Right renal pelvis (tissue), 4 donors: ENCODE measurements around the gene RAB22A. TPM values are rescaled to one million over a fixed set of nuclear protein-coding genes. Genes with fewer than 3 reads are reported as not detected.

Source experiments
- DNase-seq, 4 donors: peaks; one replicate each; pipeline ENCODE4 v3.0.0-alpha.2; 2013; ENCODE audit warnings: low read depth in 4 of 4, low spot score in 3 of 4, missing footprints in 1 of 4
- polyA plus RNA-seq, 4 donors: library from polyadenylated mRNA; unstranded; fragments of 120-200 nt; gene quantifications; one replicate each; pipeline ENCODE4 v1.2.1, GENCODE V29; 2013; ENCODE audit not compliant: insufficient read length in 4 of 4

Gene RAB22A
- polyA plus RNA-seq, 4 donors: 16.9 to 22.1 (median 19.7) TPM

GRCh38 chr20:58297394-58297793, 12.1 kb upstream of the RAB22A start:
- no peak for DNase-seq

GRCh38 chr20:58300321-58300720, 9.2 kb upstream of the RAB22A start:
- no peak for DNase-seq

- no peak for DNase-seq
Measured at GRCh38 chr20:58303547-58303946, 6.0 kb upstream of the RAB22A start.

- no peak for DNase-seq
Measured at GRCh38 chr20:58305061-58305460, 4.5 kb upstream of the RAB22A start.

GRCh38 chr20:58306421-58307261, 2.9 kb upstream of the RAB22A start:
- DNase-seq: no peak

GRCh38 chr20:58307270-58307669, 2.2 kb upstream of the RAB22A start:
- DNase-seq: no peak

GRCh38 chr20:58308290-58308679, 1.2 kb upstream of the RAB22A start:
- no peak for DNase-seq

GRCh38 chr20:58308680-58309527, 611 bp upstream of the RAB22A start:
- peak in 1 of 4 donors; percentile 39 for DNase-seq

- no peak for DNase-seq
Measured at GRCh38 chr20:58310291-58310782, 822 bp downstream of the RAB22A start.

GRCh38 chr20:58312836-58313235, 3.3 kb downstream of the RAB22A start:
- no peak for DNase-seq

- no peak for DNase-seq
Measured at GRCh38 chr20:58313396-58313795, 3.9 kb downstream of the RAB22A start.

- DNase-seq: no peak
Measured at GRCh38 chr20:58321205-58321604, 11.7 kb downstream of the RAB22A start.

- no peak for DNase-seq
Measured at GRCh38 chr20:58322083-58322482, 12.6 kb downstream of the RAB22A start.

GRCh38 chr20:58325912-58326311, 16.4 kb downstream of the RAB22A start:
- DNase-seq: no peak

- DNase-seq: no peak
Measured at GRCh38 chr20:58327211-58327610, 17.7 kb downstream of the RAB22A start.

GRCh38 chr20:58328836-58329235, 19.3 kb downstream of the RAB22A start:
- DNase-seq: no peak

GRCh38 chr20:58329711-58330110, 20.2 kb downstream of the RAB22A start:
- DNase-seq: no peak

- peak in 1 of 4 donors; percentile 16 for DNase-seq
Measured at GRCh38 chr20:58330249-58330648, 20.7 kb downstream of the RAB22A start.

- DNase-seq: peak in 1 of 4 donors; percentile 46
Measured at GRCh38 chr20:58330687-58331086, 21.2 kb downstream of the RAB22A start.

- no peak for DNase-seq
Measured at GRCh38 chr20:58331961-58332551, 22.5 kb downstream of the RAB22A start.

GRCh38 chr20:58339741-58340140, 30.2 kb downstream of the RAB22A start:
- DNase-seq: no peak
